CD4-positive, alpha-beta T cell treated with Interleukin-1 beta for 1 hour (primary cell): ENCODE measurements around the gene ITGA5.

Experiments used
- DNase-seq, 2 donors: peaks; one replicate each; pipeline ENCODE4 v3.0.0-alpha.2; 2020 to 2022

The ITGA5 gene

GRCh38 chr12:54349679-54350078 is 69.4 kb downstream of the ITGA5 start:
- DNase-seq: no peak

- no peak for DNase-seq
These were observed 70.0 kb downstream of the ITGA5 start for GRCh38 chr12:54349036-54349435.
